Astrocyte of the cerebellum (primary cell): ENCODE measurements around the gene TMPRSS6.

Experiments
- DNase-seq: peaks from one replicate; pipeline ENCODE4 v3.0.0-alpha.2; 2011; ENCODE audit warnings: low read depth
- H3K4me3 ChIP-seq: 2 replicates; pipeline ENCODE4 v1.5.1; 2011; ENCODE audit warnings: mild to moderate bottlenecking, low read depth, low read length, moderate library complexity
- CTCF ChIP-seq: IDR thresholded peaks from 2 replicates; pipeline ENCODE4 v1.5.1; 2012; ENCODE audit warnings: low read length, low read depth, moderate library complexity, mild to moderate bottlenecking; ENCODE audit errors: missing control alignments
- in situ Hi-C: cut with HindIII; loops from 2 replicates; pipeline ENCODE4 v1.10.0; 2017; ENCODE audit warnings: low sequenced_read_pairs

TMPRSS6 gene

GRCh38 chr22:37060801-37061610 is 48.5 kb downstream of the TMPRSS6 start:
- DNase-seq = no peak
- TF ChIP-seq CTCF = no peak
- in situ Hi-C loops = no loop called here
- H3K4me3 ChIP-seq = no peak overlapping the region

DNA sequence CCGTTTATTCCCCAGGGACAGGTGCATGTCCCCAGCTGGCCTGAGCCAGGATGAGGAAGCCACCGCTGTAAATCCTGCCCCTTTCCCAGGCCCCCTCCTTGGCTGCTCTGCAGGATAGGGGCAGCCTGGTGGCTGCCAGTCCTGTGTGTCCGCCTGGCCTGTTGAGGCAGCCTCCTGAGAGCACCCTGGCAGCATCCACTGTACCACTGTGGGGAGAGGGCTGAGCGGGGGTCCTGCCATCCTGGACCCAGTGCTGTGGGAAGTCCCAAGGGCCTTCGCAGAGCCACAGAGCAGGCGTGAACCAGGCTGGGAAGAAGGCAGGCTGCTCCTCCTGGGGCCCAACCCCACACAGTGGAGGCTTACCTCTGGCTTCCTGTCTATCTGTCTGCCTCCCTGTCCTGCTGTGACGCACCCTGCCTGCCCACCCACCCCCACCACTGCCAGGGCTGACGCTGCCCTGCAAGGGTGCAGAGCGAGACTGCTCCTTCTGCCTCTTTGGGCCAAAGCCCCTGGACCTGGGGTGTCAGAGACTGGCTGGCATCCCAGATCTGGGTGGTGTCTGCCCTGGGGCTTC is 49.5 kb downstream of the TMPRSS6 start:
- no peak for TF ChIP-seq CTCF
- DNase-seq = no peak
- in situ Hi-C loops = no loop called here
- no peak overlapping the region for H3K4me3 ChIP-seq

- no peak overlapping the region for H3K4me3 ChIP-seq
- in situ Hi-C loops = no loop called here
- TF ChIP-seq CTCF = no peak
- DNase-seq = no peak
Measured at GRCh38 chr22:37058917-37059701, 50.4 kb downstream of the TMPRSS6 start.

GRCh38 chr22:37057796-37058510 is 51.6 kb downstream of the TMPRSS6 start:
- in situ Hi-C loops = no loop called here
- H3K4me3 ChIP-seq = no peak overlapping the region
- no peak for DNase-seq
- TF ChIP-seq CTCF = no peak

DNA sequence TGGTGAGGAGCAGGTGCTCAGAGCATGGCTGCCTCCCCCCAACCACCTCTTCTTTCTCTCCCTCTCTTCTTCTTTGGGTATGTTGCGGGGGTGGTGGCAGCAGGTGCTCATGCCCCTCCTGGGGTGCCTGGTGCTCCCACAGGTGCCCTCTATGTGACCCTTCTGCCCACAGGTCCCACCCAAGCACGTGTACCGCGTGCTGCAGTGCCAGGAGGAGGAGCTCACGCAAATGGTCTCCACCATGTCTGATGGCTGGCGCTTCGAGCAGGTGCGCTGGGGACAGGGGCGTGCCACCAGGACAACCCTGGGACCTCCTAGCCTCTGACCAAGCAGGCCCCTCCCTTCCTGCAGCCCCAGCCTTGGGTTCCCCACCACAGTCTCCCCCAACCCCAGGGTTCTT is 52.3 kb downstream of the TMPRSS6 start:
- in situ Hi-C loops = no loop called here
- H3K4me3 ChIP-seq = no peak overlapping the region
- TF ChIP-seq CTCF = no peak
- no peak for DNase-seq

GRCh38 chr22:37056246-37056645 is 53.3 kb downstream of the TMPRSS6 start:
- no peak for TF ChIP-seq CTCF
- in situ Hi-C loops = no loop called here
- no peak overlapping the region for H3K4me3 ChIP-seq
- no peak for DNase-seq
